ENCODE measurements around the gene AFF4.
"Not testable (repeated sequence)": the region's sequence is repeated elsewhere in the genome, so short reads cannot be mapped to it uniquely, and the experiment has no call there.

Gene AFF4, protein sequence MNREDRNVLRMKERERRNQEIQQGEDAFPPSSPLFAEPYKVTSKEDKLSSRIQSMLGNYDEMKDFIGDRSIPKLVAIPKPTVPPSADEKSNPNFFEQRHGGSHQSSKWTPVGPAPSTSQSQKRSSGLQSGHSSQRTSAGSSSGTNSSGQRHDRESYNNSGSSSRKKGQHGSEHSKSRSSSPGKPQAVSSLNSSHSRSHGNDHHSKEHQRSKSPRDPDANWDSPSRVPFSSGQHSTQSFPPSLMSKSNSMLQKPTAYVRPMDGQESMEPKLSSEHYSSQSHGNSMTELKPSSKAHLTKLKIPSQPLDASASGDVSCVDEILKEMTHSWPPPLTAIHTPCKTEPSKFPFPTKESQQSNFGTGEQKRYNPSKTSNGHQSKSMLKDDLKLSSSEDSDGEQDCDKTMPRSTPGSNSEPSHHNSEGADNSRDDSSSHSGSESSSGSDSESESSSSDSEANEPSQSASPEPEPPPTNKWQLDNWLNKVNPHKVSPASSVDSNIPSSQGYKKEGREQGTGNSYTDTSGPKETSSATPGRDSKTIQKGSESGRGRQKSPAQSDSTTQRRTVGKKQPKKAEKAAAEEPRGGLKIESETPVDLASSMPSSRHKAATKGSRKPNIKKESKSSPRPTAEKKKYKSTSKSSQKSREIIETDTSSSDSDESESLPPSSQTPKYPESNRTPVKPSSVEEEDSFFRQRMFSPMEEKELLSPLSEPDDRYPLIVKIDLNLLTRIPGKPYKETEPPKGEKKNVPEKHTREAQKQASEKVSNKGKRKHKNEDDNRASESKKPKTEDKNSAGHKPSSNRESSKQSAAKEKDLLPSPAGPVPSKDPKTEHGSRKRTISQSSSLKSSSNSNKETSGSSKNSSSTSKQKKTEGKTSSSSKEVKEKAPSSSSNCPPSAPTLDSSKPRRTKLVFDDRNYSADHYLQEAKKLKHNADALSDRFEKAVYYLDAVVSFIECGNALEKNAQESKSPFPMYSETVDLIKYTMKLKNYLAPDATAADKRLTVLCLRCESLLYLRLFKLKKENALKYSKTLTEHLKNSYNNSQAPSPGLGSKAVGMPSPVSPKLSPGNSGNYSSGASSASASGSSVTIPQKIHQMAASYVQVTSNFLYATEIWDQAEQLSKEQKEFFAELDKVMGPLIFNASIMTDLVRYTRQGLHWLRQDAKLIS

DNA sequence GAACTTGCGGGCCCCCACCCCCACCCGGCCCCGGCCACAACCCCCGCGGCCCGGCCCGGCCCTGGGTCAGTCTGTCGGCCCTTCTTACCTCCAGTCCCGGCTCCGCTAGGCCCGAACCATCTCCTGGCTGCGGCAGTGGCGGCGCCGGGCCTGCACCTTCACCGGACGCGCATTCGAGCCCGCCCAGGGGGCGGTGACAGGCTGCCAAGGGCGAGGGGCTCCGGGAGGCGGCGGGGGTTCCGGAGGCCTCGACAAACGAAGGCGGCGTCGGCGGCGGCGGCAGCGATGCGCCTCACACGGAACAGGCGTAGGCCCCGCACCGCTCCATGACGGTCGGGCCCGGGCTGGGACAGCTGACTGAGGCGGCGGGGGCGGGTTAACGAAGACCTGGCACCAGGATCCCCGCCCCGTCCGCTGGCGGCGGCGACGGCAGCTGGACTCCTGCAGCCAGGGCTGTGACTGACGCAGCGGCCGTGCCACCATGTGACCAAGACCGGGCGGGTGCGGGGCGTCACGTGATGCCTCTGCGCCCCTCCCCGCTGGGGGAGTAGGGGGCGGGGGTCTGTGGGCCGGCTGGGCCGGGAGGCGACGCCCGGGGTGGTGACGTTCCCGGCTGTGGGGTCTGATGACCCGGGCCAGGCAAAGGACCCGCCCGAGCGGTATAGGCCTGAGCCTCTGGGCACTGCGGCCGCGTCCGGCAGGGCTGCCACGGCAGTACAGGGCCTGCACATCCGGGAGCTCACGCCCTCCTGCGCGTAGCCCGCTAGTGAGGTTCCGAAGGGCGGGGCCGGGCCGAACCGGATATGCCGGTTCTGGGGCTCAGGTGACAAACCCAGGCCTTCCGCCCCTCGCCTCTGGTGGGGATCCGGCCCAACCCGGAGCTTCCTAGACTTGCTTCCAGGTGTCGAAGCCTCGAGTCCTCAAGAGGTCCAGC, at the start of gene AFF4:
TSS of gene AFF4 (minus strand) at position 464 of the 934 bp plus-strand sequence. CDS start 26,445 bp downstream, outside the sequence.
- peak; percentile 93 for DNase-seq

DNA sequence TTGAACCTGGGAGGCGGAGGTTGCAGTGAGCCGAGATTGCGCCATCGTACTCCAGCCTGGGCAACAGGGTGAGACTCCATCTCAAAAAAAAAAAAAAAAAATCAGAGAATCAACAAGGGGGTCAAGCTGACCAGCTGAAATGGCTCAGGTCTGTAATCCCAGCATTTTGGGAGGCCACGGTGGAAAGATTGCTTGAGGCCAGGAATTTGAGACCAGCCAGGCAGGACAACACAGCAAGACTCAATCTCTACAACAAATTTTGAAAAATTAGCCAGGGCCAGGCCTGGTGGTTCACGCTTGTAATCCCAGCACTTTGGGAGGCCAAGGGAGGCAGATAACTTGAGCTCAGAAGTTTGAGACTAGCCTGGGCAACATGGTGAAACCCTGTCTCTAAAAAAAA, 45.0 kb upstream of the AFF4 start:
- DNase-seq, result not testable (repeated sequence)

DNA sequence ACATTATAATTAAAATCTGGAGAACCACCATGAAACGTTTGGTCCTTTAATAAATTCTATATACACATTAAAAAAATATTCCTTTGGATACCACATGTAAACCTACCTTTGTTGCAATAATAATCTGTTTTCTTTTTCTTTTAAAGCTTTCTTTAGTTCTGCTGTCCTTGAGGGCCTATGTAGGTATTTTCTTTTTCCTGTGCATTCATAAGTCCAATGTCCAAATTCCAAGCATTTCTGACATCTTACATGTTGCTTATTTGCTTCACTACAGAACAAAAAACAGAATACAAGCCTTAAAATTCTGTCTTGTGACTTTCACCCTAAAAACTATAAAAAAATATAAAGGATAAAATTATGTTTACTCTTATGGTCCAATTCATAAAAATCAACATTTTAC, 43.2 kb upstream of the AFF4 start:
- DNase-seq, result no peak

DNA sequence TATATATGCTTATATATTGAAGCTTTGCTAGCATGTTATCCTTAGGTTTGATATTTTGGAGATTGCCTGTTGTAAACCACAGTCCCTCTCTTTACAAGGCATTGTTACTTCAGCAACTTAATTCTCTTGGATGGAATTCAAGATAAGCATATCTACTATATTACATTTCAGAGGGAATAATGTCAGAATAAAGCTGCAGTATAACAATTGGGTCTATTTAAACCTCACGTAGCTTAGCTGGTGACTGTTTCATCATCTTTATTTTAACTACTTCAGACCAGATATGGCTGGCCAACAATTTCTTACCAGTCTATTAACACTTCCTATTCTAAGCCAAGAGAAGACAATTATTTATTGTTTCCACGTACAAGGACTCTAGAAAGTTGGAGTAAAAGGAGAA, 35.8 kb upstream of the AFF4 start:
- DNase-seq, result no peak

DNA sequence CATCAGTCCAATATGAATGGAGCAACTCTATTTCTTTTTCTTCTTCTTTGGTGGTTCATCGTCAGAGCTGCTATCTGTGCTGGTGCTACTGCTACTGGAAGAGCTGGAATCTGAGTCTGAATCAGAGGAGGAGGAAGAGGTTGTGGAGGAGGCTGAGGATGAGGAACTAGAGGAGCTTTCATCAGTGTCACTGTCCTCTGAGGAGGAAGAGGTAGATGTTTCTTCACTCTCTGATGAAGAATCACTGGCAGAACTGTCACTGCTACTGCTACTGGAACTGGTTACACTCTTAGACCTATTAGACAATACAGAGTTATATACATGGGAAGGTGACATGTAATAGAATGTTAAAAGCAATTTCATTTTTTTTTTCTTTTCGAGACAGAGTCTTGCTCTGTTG, 35.1 kb upstream of the AFF4 start:
- no peak for DNase-seq

DNA sequence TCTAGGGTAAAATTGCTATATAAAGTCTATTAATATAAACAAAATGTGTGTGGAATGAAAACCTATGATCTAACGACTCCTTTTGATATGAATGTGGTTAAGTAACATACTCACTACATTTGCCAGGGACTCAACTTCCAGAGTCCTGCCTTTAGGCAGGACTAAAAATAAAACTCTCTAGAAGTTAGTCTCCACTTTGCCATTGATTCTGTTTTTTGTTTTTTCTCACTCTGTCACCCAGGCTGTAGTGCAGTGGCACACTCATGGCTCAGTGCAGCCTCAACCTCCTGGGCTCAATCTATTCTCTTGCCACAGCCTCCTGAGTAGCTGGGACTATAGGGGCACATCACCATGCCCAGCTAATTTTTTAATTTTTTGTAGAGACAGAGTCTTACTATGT, 32.9 kb upstream of the AFF4 start:
- no peak for DNase-seq

DNA sequence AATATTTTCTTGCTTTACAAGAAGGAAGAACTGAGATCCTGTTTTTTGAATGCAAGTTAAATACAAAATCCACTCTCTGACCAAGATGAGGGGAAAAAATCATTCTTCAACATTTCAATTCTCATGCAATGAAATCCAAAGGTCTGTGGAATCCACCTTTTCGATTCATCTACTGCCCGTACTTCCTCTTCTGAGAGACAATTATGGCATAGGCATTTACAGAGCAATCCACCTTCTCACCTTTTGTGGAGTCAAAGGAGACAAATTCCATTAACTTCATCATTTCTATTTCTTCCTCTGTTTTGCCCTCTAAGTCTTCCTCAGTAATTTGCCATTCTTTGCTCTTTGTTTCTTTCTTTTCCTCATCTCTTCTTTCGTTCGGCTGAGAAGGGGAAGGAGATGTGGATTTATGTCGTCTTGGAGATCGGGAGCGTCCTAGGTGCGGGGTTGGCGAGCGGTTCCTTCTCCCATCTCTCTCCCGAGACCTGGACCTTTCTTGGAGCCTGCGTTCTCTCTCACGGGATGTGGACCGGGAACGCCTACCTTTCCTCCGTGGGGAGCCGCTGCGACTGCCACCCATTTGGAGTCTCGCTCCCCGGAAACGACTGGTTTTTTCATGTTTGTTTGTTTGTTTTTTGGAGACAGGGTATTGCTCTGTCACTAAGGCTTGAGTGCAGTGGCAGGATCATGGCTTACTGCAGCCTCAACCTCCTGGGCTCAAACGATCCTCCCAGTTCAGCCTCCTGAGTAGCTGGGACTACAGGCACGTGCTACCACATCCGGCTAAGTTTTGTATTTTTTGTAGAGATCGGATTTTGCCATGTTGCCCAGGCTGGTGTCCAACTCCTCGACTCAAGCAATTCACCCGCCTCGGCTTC, 24.3 kb upstream of the AFF4 start:
- no peak for DNase-seq

DNA sequence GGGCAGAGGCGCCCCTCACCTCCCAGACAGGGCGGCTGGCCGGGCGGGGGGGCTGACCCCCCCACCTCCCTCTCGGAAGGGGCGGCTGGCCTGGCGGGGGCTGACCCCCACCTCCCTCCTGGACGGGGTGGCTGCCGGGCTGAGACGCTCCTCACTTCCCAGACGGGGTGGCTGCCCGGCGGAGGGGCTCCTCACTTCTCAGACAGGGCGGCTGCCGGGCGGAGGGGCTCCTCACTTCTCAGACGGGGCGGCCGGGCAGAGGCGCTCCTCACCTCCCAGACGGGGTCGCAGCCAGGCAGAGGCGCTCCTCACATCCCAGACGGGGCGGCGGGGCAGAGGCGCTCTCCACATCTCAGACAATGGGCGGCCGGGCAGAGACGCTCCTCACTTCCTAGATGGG, 19.5 kb upstream of the AFF4 start:
- DNase-seq, result not testable (repeated sequence)

DNA sequence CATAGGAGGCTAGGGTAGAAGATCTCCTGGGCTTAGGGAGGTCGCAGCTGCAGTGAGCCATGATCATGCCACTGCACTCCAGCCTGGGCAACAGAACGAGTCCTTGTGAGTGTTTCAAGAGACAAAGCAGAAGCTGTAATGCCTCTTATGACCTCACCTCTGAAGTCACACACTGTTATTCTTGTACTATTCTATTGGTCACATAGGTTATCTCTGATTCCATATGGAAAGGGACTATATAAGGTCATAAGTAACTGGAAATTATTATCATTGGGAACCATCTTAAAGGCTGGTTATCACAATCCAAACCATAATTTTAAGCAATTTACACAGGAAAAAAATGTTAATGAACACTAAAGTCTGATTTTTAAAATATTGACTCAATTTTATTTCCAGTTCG, 17.9 kb upstream of the AFF4 start:
- DNase-seq, result no peak

DNA sequence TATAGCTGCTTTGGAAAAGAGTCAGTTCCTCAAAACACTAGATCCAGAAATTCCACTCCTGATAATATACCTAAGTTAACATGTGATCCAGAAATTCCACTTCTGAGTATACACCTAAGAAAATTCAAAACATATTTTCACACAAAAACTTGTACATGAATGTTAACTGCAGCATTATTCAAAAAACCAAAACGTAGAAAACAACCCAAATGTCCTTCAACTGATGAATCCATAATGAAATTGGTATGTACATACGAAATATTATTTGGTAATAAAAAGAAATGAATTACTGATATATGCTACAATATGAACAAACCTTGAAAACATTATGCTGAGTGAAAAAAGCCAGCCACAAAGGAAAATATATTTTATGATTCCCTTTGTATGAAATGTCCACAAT, 16.5 kb upstream of the AFF4 start:
- no peak for DNase-seq

DNA sequence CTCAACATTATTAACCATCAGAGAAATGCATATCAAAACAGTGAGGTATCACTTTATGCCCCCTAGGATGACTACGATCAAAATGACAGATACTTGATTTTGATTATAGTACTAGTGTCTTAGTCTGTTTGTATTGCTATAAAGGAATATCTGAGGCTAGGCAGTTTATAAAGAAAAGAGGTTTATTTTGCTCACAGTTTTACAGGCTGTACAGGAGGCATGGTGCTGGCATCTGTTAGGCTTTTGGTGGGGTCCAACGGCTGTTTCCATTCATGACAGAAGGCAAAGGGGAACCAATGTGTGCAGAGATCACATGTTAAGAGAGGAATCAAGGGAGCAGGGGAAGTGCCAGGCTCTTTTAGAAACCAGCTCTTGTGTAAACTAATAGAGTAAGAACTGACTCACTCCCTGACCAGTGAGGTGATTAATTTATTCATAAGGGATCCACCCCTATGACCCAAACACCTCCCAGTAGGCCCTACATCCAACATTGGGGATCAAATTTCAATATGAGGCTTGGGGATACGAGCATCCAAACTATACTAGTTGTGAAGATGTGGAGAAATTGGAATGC, 16.0 kb upstream of the AFF4 start:
- DNase-seq, result no peak

DNA sequence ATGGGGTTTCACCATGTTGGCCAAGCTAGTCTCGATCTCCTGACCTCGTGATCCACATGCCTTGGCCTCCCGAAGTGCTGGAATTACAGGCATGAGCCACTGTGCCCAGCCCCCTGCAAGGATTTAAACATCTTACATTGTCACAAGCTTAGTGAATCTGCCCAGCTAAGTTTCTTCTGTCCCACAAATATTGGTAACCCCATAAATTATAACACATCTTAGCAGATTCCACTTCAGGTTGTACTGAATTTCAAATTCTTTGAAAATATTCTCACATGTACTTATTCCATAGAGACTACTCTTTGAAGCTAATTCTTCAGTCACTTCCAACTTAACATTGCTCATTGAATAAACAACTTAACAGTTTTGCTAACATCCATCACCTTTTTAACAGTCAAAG, 13.4 kb upstream of the AFF4 start:
- no peak for DNase-seq

DNA sequence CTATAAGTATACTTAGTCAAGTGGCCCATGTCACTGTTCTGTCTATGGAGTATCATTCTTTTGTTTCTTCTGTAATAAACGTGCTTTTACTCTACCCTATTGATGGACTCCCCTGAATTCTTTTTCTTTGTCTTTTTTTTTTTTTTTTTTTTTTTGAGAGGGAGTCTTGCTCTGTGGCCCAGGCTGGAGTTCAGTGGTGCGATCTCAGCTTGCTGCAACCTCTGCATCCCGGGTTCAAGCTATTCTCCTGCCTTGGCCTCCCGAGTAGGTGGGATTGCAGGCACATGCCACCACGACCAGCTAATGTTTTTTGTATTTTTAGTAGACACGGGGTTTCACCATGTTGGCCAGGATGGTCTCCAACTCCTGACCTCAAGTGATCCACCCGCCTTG, 9.0 kb upstream of the AFF4 start:
- DNase-seq, result not testable (repeated sequence)

DNA sequence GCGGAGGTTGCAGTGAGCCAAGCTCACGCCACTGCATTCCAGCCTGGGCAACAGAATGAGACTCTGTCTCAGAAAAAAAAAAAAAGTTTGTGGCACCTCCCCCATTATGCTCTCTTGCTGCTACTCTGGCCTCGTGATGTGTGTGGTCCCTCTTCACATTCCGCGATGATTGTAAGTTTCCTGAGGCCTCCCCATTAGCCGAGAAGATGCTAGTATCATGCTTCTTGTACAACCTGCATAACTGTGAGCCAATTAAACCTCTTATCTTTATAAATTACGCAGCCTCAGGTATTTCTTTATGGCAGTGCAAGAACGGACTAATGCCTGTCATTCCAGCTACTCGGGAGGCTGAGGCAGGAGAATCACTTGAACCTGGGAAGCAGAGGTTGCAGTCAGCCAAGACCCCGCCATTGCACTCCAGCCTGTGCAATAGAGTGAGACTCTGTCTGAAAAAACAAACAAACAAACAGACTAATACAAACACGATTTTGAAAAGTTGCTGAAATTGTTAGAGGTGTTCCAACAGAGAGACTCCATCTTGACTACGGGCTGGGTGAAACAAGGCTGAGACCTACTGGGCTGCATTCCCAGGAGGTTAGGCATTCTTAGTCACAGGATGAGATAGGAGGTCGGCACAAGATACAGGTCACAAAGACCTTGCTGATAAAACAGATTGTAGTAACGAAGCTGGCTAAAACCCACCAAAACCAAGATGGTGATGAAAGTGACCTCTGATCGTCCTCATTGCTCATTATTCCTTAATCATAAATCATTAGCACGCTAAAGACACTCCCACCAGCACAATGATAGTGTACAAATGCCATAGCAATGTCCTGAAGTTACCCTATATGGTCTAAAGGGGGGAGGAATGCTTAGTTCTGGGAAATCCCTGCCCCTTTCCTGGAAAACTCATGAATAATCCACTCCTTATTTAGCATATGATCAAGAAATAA, 8.3 kb upstream of the AFF4 start:
- DNase-seq, result no peak

DNA sequence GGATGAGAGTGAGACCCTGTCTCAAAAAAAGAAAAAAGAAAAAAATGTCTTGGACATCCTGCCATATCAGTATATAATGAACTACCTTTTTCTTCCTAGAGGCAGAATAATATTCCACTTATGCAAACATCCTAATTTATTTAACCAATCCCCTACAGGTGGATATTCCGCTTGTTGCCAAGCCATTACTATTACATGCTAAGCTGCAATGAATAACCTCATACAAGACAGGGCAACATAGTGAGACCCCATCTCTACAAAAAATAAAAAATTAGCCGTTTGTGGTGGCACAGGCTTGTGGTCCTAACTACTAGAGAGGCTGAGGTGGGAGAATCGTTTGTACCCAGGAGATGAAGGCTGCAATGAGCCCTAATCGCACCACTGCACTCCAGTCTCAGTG, 1.7 kb upstream of the AFF4 start:
- DNase-seq, result no peak

DNA sequence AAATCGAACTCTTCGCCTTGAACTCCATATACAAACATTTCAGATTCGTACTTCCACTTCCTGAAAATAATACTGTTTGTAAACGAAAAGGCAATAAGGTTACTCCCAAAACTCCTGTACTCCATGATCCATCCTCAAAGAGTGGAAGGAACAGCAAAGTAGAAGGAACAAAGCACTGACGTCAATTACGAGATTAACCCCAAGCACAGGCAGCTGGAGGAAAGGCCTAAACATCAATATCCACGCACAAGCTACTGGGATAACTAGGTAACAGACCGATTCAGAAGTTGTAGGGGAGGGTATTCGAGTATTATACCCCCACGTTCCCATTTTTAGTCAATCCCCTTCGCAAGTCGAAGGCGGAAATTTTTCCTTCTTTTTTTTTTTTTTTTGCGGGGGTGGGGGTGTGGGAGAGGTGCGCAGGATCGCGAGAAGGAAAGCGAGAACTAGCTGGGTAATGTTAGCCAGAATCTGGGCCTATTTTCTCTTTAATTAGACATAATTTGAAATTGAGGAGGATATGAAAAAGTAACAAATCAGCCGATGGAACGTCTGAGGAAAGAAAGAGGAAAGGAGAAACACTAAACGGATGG, 909 bp downstream of the AFF4 start:
- DNase-seq, result peak; percentile 37

DNA sequence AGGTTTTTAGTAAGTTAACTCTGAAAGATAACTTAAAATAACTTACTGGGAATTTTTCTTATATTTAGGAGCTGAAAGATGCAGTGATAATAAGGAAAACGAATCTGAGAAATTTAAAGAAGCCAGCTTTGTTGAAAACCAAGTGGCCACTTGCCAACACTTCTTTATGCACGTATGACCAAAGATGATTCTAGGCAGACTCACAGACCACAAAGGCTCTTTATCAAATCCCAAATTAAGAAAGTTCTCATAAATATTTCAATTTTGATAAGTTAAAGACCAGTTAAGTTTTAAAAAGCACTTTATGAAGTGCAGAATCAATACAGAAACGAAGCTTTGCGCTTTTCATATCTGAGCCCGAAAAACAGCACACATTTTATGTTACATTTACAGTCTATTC, 1.5 kb downstream of the AFF4 start:
- no peak for DNase-seq

DNA sequence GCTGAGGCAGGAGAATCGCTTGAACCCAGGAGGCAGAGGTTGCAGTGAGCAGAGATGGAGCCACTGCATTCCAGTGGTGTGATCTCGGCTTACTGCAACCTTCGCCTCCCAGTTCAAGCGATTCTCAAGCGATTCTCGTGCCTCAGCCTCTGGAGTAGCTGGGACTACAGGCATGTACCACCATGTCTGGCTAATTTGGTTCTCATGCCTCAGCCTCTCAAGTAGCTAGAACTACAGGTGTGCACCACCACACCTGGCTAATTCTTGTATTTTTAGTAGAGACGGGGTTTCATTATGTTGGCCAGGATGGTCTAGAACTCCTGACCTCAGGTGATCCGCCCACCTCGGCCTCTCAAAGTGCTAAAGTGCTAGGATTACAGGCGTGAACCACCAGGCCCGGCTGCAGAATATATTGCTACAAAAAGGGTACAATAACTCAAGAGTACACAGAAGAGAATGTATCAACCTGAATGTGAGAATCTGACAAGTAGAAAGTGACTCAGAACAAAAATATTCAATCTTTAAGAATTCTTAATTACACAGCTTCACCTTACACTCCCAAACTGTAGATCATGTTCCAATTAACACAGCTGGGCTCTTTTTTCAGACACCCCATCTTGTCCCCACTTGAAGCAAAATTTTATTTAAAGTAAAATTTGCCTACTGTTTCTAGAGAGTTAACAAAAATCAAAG, 2.2 kb downstream of the AFF4 start:
- not testable (repeated sequence) for DNase-seq
